Mucosa of descending colon (tissue), 3 donors: ENCODE data around the gene CSF3R. TPM values are rescaled to one million over a fixed set of nuclear protein-coding genes. Genes with fewer than 3 reads are reported as not detected.

Experiments
- ATAC-seq: fragments of 200-7000 bp; cut with Tn5 transposase; one replicate; pipeline ENCODE4 v1.9.1; 2020; ENCODE audit warnings: mild to moderate bottlenecking, moderate library complexity
- DNase-seq, 3 donors: peaks; one replicate each; pipeline ENCODE4 v3.0.0-alpha.2; 2020
- H3K36me3 ChIP-seq: fragments of 200-600 bp; one replicate; pipeline ENCODE4 v1.8.0; 2021; ENCODE audit warnings: low read depth, mild to moderate bottlenecking
- H3K4me1 ChIP-seq: fragments of 200-600 bp; one replicate; pipeline ENCODE4 v1.8.0; 2021; ENCODE audit warnings: low read depth, mild to moderate bottlenecking
- H3K4me3 ChIP-seq: fragments of 200-600 bp; one replicate; pipeline ENCODE4 v1.8.0; 2021; ENCODE audit warnings: mild to moderate bottlenecking
- H3K9me3 ChIP-seq: fragments of 200-600 bp; one replicate; pipeline ENCODE4 v1.8.0; 2021; ENCODE audit warnings: mild to moderate bottlenecking
- intact Hi-C, 2 donors: fragments of 100-400 bp; cut with DNase I in 1 of 2; cut with micrococcal nuclease in 1 of 2; formaldehyde crosslinking; loops; one replicate each; pipeline versions ENCODE4 v1.11.0 to v1.11.1; 2022; cut with DNase I, micrococcal nuclease
- total RNA-seq, 3 donors: library from RNA; stranded (reverse); fragmentation: NEBNext Ultra II Directional in 2 of 3; extraction: Animal tissue kit (Norgen Biotek cat#: 25700) in 2 of 3; gene quantifications; one replicate each; pipeline versions ENCODE4 v1.2.1 to v1.2.4, GENCODE V29; 2021 to 2023
- TF ChIP-seq, protein P1 (sequence below): fragments of 200-600 bp; IDR thresholded peaks from one replicate; pipeline ENCODE4 v1.8.0; 2022; ENCODE audit warnings: antibody characterized with exemption, mild to moderate bottlenecking
- donor health status: DM: no; HTN: no; CAD: no; lungs with moderate emphysema.
- donor health status: DM: no; HTN: no; CAD: no.
- donor health status: DM: no; HTN: yes; CAD: no.

CSF3R gene
- total RNA-seq, 3 donors from 2014 or later: 1.4 to 7.7 (median 4.7) TPM

DNA sequence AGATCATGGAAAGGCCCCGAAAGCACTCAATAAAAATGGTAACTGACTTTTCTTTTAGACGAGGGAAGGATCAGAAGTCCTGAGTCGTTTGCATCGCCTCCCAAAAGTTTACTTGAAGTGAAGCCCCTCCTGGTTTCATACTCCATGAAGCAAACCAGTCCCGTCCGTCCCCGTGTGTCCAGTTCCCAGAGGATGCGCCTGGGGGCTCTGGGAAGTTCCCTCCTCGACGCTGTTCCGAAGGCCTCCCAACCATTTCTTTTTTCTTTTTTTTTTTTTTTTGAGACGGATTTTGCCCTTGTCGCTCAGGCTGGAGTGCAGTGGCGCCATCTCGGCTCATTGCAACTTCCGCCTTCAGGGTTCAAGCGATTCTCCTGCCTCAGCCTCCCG lies 31.8 kb downstream of the CSF3R start:
- Histone ChIP-seq H3K4me1 (no peaks in the 10 kb centered on the region), H3K9me3 (no peaks in the 10 kb centered on the region), H3K36me3 (peaks cover 7% of the 10 kb centered on the region), H3K4me3 (peak overlapping the region; percentile 36)
- intact Hi-C loops: no loop called here
- ATAC-seq (no peak), DNase-seq (peak in 1 of 3 donors; percentile 40)
- TF ChIP-seq, protein P1, sequence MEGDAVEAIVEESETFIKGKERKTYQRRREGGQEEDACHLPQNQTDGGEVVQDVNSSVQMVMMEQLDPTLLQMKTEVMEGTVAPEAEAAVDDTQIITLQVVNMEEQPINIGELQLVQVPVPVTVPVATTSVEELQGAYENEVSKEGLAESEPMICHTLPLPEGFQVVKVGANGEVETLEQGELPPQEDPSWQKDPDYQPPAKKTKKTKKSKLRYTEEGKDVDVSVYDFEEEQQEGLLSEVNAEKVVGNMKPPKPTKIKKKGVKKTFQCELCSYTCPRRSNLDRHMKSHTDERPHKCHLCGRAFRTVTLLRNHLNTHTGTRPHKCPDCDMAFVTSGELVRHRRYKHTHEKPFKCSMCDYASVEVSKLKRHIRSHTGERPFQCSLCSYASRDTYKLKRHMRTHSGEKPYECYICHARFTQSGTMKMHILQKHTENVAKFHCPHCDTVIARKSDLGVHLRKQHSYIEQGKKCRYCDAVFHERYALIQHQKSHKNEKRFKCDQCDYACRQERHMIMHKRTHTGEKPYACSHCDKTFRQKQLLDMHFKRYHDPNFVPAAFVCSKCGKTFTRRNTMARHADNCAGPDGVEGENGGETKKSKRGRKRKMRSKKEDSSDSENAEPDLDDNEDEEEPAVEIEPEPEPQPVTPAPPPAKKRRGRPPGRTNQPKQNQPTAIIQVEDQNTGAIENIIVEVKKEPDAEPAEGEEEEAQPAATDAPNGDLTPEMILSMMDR: no peak

DNA sequence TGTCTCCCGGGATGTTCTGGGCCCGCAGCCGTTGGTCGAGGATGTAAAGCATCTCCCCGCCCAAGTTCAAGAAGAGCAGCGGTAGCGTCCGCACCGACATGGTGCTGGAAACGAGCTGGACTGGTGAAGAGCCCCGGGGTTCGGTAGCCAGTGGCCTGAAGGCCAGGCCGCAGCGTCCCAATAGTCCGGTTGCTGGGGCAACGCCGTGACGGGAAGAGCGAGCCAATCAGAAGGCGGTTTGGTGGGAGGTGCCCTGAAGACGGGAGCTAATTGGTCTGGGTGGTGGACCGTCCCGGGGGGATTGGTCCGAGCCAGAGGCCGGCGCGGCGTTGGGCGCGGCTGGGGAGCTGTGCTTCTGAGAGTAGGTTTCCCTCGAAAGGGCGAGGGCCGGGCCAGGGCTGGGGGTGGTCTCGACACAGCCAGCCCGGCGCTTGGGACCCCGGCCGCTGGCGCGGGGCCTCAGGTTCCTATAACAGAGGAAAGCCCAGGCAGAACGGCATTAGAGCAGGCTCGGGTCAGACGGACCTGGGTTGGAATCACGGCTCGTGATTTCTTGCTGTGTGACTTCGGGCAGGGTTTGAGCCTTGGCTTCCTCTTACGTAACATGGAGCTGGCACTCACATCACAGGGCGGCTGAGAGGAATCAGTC lies 32.3 kb downstream of the CSF3R start, which contains the start of gene OSCP1:
Gene OSCP1, minus strand, starts transcription at position 182 of the 649 bp plus-strand sequence. Its CDS starts 82 bp downstream, at position 100.
- TF ChIP-seq, protein P1: no peak
- ATAC-seq: peak; percentile 99
- Histone ChIP-seq H3K4me3 (peak within 1 kb of the TSS; percentile 36), H3K9me3 (no peaks in the 10 kb centered on the region), H3K4me1 (no peaks in the 10 kb centered on the region), H3K36me3 (peaks cover 2% of the 10 kb centered on the region)
- intact Hi-C loops: no loop called here
- peak; percentile 96 for DNase-seq

DNA sequence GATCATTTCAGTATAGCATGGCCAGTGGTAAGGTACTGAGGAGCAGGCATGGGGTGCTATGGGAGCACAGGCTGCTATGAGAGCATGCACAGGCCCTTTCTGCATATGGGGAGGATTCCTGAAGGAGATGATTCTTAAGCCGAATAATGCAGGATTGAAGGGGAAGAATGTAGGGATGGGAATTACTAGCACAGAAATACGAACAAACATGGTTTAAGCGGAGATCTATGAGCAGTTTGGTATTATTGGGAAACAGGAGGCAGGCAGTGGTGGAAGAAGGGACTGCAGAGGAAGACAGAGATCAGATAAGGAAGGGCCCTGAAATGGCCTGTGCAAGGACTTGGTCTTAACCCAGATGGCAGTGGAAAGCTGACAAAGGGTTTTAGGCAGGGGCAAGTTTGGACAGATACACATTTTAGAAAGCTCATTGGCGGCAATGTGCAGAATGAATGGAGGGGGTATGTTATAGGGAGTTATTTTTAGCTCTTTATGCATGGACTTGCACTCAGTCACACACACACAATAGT lies 34.1 kb downstream of the CSF3R start:
- TF ChIP-seq, protein P1: no peak
- Histone ChIP-seq H3K4me1 (no peaks in the 10 kb centered on the region), H3K4me3 (no peak overlapping the region), H3K36me3 (no peaks in the 10 kb centered on the region), H3K9me3 (no peaks in the 10 kb centered on the region)
- no peak for DNase-seq
- intact Hi-C loops: no loop called here
- ATAC-seq: no peak

DNA sequence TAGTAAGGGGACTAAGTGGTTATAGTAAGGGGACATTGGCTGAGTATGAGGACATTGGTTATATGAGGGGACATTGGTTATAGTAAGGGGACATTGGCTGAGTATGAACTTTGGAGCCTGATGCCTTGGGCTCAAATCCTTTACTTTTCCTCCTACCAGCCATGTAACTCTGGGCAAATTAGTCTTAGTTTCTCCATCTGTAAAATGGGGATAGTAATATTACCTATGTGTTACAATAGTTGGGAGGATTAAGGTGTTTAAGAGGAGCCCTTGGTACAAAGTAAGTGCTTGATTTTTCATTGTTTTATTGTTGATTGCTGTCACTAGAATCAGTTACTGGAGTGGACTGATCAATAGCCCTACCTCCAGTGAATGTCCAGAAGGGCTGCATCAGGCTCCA lies 35.3 kb downstream of the CSF3R start:
- no peak for ATAC-seq
- intact Hi-C loops: no loop called here
- H3K36me3 ChIP-seq: no peaks in the 10 kb centered on the region

DNA sequence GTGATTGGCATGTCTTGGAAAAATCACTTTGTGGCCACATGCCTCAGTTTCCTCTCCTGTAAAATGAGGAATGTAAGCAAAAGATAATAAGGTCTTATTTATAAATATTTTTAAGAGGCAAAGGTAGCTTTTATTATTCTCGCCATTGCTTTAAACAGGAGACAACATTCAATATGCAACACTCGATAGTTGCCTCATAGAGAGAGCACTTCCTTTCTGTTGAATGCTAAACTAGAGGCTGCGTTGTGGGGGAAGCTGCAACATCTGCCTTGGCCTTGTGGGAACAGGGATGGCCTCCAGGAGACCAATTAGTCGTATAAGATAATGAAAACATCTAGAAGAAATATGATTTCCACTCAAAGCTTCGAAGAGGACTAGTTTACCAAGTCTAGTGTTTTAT lies 36.0 kb downstream of the CSF3R start:
- intact Hi-C loops: no loop called here
- no peak for ATAC-seq
- H3K9me3 ChIP-seq: no peaks in the 10 kb centered on the region

More for the DNA sequence above, 35.3 kb downstream of the CSF3R start:
- DNase-seq: no peak
- Histone ChIP-seq H3K9me3 (no peaks in the 10 kb centered on the region), H3K4me1 (no peaks in the 10 kb centered on the region), H3K4me3 (no peak overlapping the region)
- TF ChIP-seq, protein P1: no peak

More for the DNA sequence above, 36.0 kb downstream of the CSF3R start:
- Histone ChIP-seq H3K36me3 (no peaks in the 10 kb centered on the region), H3K4me1 (no peaks in the 10 kb centered on the region), H3K4me3 (no peak overlapping the region)
- TF ChIP-seq, protein P1: no peak
- DNase-seq: no peak
